HG03108 (cell line): Measurements from ENCODE around the gene NOX3.

Experiments used
- ATAC-seq: cut with Tn5 transposase; IDR thresholded peaks from one replicate; pipeline ENCODE4 v1.9.1; 2021; ENCODE audit warnings: moderate library complexity; ENCODE audit not compliant: unreplicated experiment

NOX3 gene

DNA sequence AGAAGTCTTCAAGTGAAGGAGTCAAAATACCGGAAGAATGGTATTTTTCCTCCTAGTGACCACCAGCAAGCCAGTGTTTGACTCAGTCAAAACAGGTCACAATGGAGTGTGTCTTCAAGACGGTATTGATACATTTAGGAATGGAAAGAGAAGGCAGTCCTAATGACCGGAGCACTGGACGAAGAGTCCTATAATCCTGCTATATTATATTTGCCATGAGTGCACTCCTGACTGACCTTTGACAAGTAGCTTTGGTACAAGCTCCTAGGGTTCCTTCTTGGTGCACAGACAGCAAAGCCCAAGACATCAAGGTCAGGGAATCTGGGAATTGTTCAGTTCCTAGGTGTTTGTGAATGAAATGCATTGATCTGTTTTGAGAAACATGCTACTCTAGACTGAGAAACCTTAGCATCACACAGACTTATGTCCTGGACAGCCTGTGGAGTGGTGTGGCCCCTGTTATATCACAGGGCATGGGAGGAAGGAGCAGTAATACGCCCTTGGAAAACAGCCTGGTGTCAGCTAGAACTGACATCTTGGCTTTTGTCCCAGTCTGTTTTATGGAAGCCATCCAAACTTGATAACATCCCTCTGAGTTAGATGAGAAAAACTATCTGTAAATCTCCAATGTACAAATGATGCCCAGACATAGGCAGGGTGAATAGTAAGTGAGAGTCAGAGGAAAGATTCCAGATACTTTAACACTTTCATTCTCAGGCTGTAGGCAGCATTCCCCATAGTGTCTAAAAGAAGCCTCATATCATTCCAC lies 18.5 kb downstream of the NOX3 start:
- ATAC-seq = no peak

GRCh38 chr6:155434829-155435423 lies 20.7 kb downstream of the NOX3 start:
- no peak for ATAC-seq

DNA sequence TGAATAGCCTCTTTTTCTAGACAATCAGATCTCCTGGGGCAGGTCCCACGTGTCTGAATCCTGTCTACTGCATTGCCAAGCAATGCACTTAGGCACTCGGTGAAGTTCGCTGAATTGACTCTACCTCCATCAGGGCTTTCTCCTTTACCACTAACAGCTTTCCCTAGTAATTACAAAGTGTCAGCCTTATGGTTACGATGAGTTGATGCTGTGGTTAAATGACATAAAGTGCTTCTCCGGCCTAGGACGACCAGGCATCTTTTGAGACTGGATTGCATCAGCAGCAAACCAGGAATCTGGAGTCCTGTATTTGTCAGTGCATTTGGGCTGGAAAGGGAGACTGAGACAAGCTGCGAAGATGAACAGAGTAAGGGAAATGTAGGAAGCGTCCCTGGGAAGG lies 21.5 kb downstream of the NOX3 start:
- no peak for ATAC-seq

GRCh38 chr6:155432293-155432692 lies 23.3 kb downstream of the NOX3 start:
- ATAC-seq = no peak

- ATAC-seq = no peak
Measured at GRCh38 chr6:155429321-155429893, 26.2 kb downstream of the NOX3 start.

DNA sequence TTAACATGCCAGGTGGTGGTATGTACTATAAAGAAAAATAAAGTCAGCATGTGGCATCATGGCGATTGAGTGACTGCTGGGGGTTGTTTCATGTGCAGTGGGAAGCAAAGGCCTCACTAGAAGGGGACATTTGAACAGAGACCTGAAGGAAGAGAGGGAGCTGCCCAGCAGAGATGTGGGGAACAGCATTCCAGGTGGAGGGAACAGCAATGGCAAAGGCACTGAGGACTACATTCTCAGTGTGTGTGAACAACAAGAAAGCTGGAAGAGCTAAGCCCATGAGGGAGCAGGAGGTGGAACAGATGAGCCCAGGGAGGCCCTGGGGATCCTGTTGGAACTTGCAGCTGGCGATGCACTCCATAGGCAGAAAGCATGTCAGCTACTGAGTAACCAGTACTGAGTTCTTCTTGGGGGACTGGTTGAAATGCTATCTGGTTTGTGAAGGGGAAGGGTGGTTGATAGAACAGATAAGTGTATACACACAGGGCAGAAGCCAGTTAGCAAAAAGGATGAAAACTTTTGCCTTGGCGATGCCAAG lies 29.2 kb downstream of the NOX3 start:
- no peak for ATAC-seq

DNA sequence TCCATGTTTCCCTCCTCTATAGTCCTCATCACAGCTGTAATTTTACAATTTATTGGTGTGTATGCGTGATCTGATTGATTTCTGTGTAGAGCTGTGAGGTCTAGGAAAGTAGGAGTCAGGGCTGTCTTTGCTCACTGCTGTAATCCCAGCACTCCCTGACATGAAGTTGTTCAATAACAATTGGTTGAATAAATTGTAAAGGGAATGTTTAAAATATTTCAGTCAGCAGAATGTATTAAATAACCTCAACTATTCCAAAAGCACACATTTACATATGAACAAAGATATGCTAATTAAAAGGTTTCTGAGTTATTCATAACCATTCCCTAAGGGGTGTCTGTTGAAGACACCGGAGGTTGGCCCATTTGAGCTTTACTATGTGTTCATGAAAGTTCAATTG lies 31.5 kb downstream of the NOX3 start:
- no peak for ATAC-seq

GRCh38 chr6:155422635-155423034 lies 33.0 kb downstream of the NOX3 start:
- no peak for ATAC-seq

DNA sequence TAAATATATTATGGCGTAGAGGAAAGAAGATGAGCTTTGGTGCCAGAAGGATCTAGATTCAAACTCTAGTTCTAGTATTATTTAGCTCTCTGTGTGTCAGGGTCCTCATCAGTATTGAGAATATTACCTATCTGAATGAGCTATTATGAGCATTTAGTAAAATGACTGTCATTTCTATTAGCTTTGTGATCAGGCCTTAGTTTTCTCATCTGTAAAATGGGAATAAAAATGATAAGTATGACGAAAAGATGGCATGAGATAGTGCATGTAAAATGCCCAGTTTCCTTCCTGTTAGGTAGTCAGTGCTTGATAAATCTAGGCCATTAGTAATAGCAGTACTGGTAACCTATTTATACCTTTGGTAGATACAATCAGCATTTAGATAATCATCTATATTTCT lies 35.1 kb downstream of the NOX3 start:
- no peak for ATAC-seq

DNA sequence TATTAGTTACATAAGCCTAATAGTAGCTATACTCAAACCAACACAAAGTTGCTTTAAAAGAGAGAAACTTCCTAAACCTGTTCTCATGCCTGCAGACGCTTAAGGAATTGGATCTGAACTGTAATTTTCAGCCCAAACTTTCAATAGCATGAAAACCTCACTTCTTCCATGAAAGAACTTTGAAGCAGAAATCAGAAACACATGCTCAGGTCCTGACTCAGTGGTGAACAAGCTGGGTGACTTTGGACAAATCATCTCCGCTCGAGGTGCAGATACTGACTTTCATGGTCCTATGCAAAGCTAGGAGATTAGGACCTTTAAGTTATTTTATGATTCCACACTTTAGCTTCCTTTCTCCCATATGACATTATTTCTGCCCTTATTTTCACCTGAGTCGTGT lies 36.5 kb downstream of the NOX3 start:
- no peak for ATAC-seq

- ATAC-seq = peak; percentile 44
Measured at GRCh38 chr6:155418017-155418761, 37.5 kb downstream of the NOX3 start.

- ATAC-seq = peak; percentile 32
Measured at GRCh38 chr6:155417454-155417853, 38.2 kb downstream of the NOX3 start.

GRCh38 chr6:155415953-155416352 lies 39.7 kb downstream of the NOX3 start:
- ATAC-seq = no peak

- ATAC-seq = no peak
Measured at GRCh38 chr6:155414049-155414448, 41.6 kb downstream of the NOX3 start.

- ATAC-seq = no peak
Measured at GRCh38 chr6:155412335-155412734, 43.3 kb downstream of the NOX3 start.

GRCh38 chr6:155411154-155412052 lies 44.2 kb downstream of the NOX3 start:
- no peak for ATAC-seq

GRCh38 chr6:155409391-155409790 lies 46.2 kb downstream of the NOX3 start:
- ATAC-seq = no peak

DNA sequence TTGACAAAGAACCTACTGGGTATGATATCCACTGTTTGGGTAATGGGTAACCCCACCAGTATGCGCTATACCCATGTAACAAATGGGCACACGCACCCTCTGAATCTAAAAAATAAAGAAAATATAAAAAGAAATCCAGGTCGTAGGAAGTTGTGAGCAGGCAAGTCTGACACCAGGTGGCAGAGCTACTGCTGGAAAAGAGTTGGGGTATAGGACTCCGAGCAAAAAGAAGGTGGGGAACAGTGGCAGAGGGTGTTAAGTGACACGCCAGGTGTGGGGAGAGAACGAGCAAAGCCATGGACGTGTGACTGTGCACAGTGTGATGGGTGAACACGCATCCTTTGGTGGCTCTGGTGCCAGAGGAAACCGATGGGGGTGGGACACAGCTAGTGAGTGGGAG lies 46.7 kb downstream of the NOX3 start:
- no peak for ATAC-seq

DNA sequence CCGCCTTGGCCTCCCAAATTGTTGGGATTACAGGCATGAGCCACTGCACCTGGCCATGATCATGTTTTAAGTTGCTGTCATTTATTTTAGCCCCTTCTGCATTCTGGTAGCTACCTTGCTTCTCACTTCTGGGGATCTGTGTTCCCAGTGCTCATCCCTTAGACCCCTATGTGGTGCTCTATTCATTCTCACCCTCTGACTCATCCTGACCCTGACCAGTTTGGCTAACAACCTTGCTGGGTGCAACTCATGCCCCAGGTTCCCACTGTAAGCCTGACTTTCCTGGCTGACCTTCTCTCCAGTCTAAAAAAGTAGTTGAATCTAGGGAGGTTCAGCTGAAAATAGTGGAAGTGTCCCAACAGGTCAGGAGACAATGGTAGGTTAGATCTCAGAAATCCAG lies 47.4 kb downstream of the NOX3 start:
- no peak for ATAC-seq

- no peak for ATAC-seq
Measured at GRCh38 chr6:155406801-155407200, 48.8 kb downstream of the NOX3 start.
